ENCODE results near the gene P3H3. TPM values are rescaled to one million over a fixed set of nuclear protein-coding genes. Genes with fewer than 3 reads are reported as not detected.

P3H3 gene
- total and polyA plus RNA-seq, 9 of the 15 experiments (the other 6 are each of a cell fraction or from before 2014, with no cell fraction given), result 0.03 to 15.0 (median 4.8) TPM

- Histone ChIP-seq H3K4me2 (ENCODE audit: insufficient read depth, low read length) (peak within 1 kb of the TSS; percentile 88), H3K4me3 (peak within 1 kb of the TSS; percentile 79), H3K27me3 (ENCODE audit: control insufficient read depth in 2 of 2, insufficient read depth in 2 of 2, low read length in 2 of 2) (no peaks in the 10 kb centered on the region), H3K27ac (ENCODE audit: extremely low read depth, low read depth, low read length) (peak within 1 kb of the TSS; percentile 87), H2AFZ (ENCODE audit: low read depth, low read length) (peak within 1 kb of the TSS; percentile 87), H3K4me1 (replicated peaks in 1 of 2; ENCODE audit: control insufficient read depth in 2 of 2, insufficient read depth in 2 of 2, low read length in 2 of 2) (peaks cover 12 to 18% of the 10 kb centered on the region in 2 experiments; a peak in 4 of 5 replicates), H3K79me2 (ENCODE audit: control insufficient read depth, insufficient read depth, low read length) (peaks cover 53% of the 10 kb centered on the region), H4K20me1 (replicated peaks; ENCODE audit: control insufficient read depth, insufficient read depth, low read length) (no peaks in the 10 kb centered on the region; the same call in 1 of the 2 replicates), H3K9me3 (replicated peaks; ENCODE audit: control insufficient read depth, insufficient read depth, low read depth, low read length) (no peaks in the 10 kb centered on the region), H3K9ac (ENCODE audit: insufficient read depth in 1 of 2, low read depth in 2 of 2, low read length in 2 of 2) (peak within 1 kb of the TSS; percentile 89 to 96), H3K9me1 (ENCODE audit: control insufficient read depth, insufficient read depth, low read length) (peaks cover 3% of the 10 kb centered on the region), H3K36me3 (ENCODE audit: control insufficient read depth, insufficient read depth, low read length) (peaks cover 67% of the 10 kb centered on the region; the same call in 2 of the 3 replicates)
- in situ Hi-C loops (cut with MboI), result no loop called here
- ATAC-seq (peak; percentile 86), FAIRE-seq (peak; percentile 99), DNase-seq (ENCODE audit: extremely low read depth in 1 of 4, low spot score in 3 of 4) (peak; percentile 94 to 98 (median 96))
- BruUV-seq (replicated peaks), result no TSS peak
- intact Hi-C loops (cut with micrococcal nuclease), result no loop called here
- 0% methylated on average over 33 of the region's 37 CpGs for WGBS (ENCODE audit: insufficient coverage, low coverage, missing lambda C conversion rate)
- POLR2A ChIA-PET, result interaction anchor here (0.6 to 7.4 kb wide), 14 partner anchors 7 to 317 kb away, joined by 3 to 174 read pairs (median 4); partner anchors contain the start of genes C12orf57, COPS7A, GAPDH and GNB3
- CTCF ChIA-PET (ENCODE audit: low intra/inter-chr PET ratio), result no interaction called here
- TF ChIP-seq PHB2 (IDR thresholded peaks at IDR 0.05; ENCODE audit: low read depth) (no peak), ZZZ3 (IDR thresholded peaks at IDR 0.05) (no peak), RNF2 (IDR thresholded peaks at IDR 0.05) (peak; percentile 61; the same call in 1 of the 2 replicates), PHF8 (IDR thresholded peaks at IDR 0.05; ENCODE audit: borderline replicate concordance, low read length) (peak; percentile 43), NR2F6 (CRISPR knock-in tag; IDR thresholded peaks at IDR 0.05) (no peak), MCM3 (IDR thresholded peaks at IDR 0.05) (no peak)
- TF ChIP-seq, protein P1, sequence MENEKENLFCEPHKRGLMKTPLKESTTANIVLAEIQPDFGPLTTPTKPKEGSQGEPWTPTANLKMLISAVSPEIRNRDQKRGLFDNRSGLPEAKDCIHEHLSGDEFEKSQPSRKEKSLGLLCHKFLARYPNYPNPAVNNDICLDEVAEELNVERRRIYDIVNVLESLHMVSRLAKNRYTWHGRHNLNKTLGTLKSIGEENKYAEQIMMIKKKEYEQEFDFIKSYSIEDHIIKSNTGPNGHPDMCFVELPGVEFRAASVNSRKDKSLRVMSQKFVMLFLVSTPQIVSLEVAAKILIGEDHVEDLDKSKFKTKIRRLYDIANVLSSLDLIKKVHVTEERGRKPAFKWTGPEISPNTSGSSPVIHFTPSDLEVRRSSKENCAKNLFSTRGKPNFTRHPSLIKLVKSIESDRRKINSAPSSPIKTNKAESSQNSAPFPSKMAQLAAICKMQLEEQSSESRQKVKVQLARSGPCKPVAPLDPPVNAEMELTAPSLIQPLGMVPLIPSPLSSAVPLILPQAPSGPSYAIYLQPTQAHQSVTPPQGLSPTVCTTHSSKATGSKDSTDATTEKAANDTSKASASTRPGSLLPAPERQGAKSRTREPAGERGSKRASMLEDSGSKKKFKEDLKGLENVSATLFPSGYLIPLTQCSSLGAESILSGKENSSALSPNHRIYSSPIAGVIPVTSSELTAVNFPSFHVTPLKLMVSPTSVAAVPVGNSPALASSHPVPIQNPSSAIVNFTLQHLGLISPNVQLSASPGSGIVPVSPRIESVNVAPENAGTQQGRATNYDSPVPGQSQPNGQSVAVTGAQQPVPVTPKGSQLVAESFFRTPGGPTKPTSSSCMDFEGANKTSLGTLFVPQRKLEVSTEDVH (IDR thresholded peaks at IDR 0.05; ENCODE audit: low read depth, partially characterized antibody), result peak; percentile 87
- TF ChIP-seq, protein P2, sequence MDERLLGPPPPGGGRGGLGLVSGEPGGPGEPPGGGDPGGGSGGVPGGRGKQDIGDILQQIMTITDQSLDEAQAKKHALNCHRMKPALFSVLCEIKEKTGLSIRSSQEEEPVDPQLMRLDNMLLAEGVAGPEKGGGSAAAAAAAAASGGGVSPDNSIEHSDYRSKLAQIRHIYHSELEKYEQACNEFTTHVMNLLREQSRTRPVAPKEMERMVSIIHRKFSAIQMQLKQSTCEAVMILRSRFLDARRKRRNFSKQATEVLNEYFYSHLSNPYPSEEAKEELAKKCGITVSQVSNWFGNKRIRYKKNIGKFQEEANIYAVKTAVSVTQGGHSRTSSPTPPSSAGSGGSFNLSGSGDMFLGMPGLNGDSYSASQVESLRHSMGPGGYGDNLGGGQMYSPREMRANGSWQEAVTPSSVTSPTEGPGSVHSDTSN (CRISPR knock-in tag; IDR thresholded peaks at IDR 0.05; ENCODE audit: low read depth), result peak; percentile 73
- TF ChIP-seq, protein P2 (tag; conservative IDR thresholded peaks at IDR 0.05; ENCODE audit: low read depth), result peak; percentile 96
- TF ChIP-seq, protein P3, sequence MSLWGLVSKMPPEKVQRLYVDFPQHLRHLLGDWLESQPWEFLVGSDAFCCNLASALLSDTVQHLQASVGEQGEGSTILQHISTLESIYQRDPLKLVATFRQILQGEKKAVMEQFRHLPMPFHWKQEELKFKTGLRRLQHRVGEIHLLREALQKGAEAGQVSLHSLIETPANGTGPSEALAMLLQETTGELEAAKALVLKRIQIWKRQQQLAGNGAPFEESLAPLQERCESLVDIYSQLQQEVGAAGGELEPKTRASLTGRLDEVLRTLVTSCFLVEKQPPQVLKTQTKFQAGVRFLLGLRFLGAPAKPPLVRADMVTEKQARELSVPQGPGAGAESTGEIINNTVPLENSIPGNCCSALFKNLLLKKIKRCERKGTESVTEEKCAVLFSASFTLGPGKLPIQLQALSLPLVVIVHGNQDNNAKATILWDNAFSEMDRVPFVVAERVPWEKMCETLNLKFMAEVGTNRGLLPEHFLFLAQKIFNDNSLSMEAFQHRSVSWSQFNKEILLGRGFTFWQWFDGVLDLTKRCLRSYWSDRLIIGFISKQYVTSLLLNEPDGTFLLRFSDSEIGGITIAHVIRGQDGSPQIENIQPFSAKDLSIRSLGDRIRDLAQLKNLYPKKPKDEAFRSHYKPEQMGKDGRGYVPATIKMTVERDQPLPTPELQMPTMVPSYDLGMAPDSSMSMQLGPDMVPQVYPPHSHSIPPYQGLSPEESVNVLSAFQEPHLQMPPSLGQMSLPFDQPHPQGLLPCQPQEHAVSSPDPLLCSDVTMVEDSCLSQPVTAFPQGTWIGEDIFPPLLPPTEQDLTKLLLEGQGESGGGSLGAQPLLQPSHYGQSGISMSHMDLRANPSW (CRISPR knock-in tag; IDR thresholded peaks at IDR 0.05), result no peak
- TF ChIP-seq, protein P4, sequence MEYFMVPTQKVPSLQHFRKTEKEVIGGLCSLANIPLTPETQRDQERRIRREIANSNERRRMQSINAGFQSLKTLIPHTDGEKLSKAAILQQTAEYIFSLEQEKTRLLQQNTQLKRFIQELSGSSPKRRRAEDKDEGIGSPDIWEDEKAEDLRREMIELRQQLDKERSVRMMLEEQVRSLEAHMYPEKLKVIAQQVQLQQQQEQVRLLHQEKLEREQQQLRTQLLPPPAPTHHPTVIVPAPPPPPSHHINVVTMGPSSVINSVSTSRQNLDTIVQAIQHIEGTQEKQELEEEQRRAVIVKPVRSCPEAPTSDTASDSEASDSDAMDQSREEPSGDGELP (CRISPR knock-in tag; IDR thresholded peaks at IDR 0.05; ENCODE audit: borderline replicate concordance), result peak; percentile 57; the same call in 1 of the 2 replicates
These were observed 23.1 kb downstream of the P3H3 start, which contains the start of gene CDCA3 for GRCh38 chr12:6851153-6851920. Gene CDCA3, minus strand, starts transcription at chr12:6851286. Its CDS starts 334 bp downstream, at chr12:6850952.

Data from K562 (cell line).